Kidney epithelial cell (primary cell): ENCODE data around the gene CD151. TPM values are rescaled to one million over a fixed set of nuclear protein-coding genes. Genes with fewer than 3 reads are reported as not detected.

Experiments used
- DNase-seq: peaks from one replicate; pipeline ENCODE4 v3.0.0-alpha.2; 2010; ENCODE audit warnings: low read depth
- H3K27me3 ChIP-seq: 2 replicates; pipeline ENCODE4 v1.6.0; 2011; ENCODE audit warnings: low read length; ENCODE audit not compliant: control insufficient read depth, insufficient read depth
- H3K36me3 ChIP-seq: 2 replicates; pipeline ENCODE4 v1.5.1; 2011; ENCODE audit warnings: low read length; ENCODE audit not compliant: control insufficient read depth, insufficient read depth
- H3K4me3 ChIP-seq: 2 replicates; pipeline ENCODE4 v1.5.1; 2011; ENCODE audit warnings: low read depth, mild to moderate bottlenecking, control low read depth, low read length
- total RNA-seq: library from RNA; depleted of rRNA; stranded (reverse); fragments of >200 nt; gene quantifications from 2 replicates; pipeline ENCODE4 v1.2.3, GENCODE V29; 2015
- TF ChIP-seq, protein P1 (sequence below): IDR thresholded peaks from 2 replicates; pipeline ENCODE4 v1.5.1; 2011; ENCODE audit warnings: mild to moderate bottlenecking, moderate library complexity, low read length, control low read depth, inconsistent platforms; ENCODE audit not compliant: insufficient read depth, poor library complexity, severe bottlenecking

The CD151 gene
- total RNA-seq, 1 donor from 2014 or later = 644 TPM

DNA sequence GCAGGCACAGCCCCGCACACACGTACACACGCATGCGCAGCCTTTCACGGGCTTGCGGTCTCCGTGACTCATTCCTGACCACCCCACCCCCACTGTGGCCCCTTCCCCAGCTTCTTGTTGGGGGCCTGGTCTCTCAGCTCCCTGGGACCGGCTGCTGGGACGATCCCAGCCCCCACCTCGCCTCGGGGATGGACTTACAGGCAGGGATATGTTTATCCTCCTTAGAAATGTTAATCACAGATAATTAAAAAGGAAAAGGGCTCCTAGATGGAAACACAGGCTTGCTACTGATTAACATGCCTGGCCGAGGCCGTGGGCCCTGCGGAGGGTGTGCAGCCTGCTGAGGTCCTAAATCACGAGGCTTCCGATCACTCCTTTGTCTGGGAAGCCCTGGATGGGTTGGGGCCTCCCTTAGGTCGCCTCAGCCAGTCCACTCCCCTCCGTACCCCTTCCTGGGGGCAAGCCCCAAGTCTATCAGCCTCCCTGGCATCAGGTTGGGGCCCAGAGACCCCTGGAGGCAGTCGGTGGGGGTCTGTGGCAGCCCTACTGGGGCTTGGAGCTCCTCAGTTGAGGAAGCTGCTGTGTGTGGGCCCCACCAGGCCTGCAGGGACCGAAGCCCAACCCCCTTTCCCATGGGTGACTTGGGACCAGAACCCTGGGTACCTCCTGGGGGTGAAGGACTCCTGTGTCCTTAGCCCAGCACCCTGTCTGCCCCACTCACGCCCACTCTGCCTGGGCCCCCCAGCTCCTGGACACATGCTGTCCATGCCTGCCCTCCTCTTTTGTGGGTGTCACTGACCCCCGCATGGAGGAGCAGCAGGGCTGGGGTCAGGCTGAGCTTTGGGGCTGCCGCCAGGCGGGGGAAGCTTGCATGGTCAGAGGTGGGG, 30.5 kb downstream of the CD151 start:
- no peaks in the 10 kb centered on the region for H3K36me3 ChIP-seq
- H3K4me3 ChIP-seq = no peak overlapping the region
- DNase-seq = no peak
- TF ChIP-seq, protein P1, sequence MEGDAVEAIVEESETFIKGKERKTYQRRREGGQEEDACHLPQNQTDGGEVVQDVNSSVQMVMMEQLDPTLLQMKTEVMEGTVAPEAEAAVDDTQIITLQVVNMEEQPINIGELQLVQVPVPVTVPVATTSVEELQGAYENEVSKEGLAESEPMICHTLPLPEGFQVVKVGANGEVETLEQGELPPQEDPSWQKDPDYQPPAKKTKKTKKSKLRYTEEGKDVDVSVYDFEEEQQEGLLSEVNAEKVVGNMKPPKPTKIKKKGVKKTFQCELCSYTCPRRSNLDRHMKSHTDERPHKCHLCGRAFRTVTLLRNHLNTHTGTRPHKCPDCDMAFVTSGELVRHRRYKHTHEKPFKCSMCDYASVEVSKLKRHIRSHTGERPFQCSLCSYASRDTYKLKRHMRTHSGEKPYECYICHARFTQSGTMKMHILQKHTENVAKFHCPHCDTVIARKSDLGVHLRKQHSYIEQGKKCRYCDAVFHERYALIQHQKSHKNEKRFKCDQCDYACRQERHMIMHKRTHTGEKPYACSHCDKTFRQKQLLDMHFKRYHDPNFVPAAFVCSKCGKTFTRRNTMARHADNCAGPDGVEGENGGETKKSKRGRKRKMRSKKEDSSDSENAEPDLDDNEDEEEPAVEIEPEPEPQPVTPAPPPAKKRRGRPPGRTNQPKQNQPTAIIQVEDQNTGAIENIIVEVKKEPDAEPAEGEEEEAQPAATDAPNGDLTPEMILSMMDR = no peak
- H3K27me3 ChIP-seq = no peaks in the 10 kb centered on the region

DNA sequence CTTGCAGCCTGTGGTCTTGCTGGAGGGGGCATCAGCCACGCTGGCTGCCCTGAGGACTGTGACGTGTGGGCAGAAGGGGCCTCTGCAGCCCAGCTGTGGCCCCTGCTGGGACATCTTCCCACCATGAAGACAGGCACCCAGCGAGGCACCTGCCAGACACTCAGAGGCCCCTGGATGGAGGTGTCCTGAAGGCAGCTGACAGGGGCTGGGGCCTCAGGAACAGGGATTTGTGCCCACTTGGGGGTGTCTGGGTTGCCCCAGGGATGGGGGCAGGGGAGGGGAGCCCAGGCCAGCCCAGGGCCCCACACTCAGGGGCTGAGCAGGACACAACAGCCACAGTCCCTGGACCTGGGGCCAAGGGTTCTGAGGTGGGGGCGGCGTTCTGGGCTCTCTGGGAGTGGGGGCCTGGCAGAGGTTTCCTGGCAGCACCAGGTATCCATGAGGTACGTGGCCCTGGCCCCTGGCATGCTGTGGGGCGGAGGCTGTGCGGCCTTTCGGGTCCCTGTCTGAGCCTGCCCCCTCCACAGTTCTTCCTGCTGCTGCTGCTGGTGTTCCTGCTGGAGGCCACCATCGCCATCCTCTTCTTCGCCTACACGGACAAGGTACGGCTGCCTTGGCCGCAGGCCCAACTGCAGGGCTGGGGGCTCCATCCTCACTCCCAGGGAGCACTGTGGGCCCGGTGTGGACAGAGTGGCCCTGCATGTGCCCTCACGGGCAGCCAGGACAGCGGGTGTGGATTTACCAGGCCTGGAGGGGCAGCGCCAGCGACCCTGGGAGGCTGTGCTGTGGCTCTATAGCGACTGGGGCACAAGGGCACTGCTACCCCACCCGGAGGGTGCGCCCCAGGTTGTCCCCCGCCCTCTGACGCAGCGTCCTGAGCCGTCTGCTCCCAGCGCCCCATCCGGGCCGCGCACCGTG, 31.4 kb downstream of the CD151 start:
- Histone ChIP-seq H3K36me3 (no peaks in the 10 kb centered on the region), H3K4me3 (no peak overlapping the region), H3K27me3 (no peaks in the 10 kb centered on the region)
- no peak for DNase-seq
- TF ChIP-seq, protein P1 = no peak

DNA sequence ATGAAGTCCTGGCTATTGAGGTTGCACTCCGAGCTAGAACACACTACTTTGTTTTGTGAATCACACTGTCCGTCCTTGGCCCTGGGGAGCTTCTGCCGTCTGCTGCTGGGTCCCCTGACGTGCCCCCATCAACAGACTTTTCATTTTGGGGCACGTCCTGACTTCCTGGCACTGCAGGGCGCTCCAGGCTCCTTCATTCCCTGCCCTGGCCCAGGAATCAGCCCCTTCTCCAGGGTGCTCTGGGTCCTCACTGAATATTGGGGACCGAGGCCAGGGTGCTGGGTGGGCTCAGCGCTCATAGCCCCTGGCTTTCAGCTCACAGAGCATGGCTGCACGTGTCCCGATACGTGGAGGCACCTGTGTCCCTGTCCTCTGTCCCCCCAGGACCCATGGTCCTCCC, 32.1 kb downstream of the CD151 start:
- DNase-seq = no peak
- no peaks in the 10 kb centered on the region for H3K27me3 ChIP-seq
- no peaks in the 10 kb centered on the region for H3K36me3 ChIP-seq
- H3K4me3 ChIP-seq = no peak overlapping the region
- TF ChIP-seq, protein P1 = no peak

DNA sequence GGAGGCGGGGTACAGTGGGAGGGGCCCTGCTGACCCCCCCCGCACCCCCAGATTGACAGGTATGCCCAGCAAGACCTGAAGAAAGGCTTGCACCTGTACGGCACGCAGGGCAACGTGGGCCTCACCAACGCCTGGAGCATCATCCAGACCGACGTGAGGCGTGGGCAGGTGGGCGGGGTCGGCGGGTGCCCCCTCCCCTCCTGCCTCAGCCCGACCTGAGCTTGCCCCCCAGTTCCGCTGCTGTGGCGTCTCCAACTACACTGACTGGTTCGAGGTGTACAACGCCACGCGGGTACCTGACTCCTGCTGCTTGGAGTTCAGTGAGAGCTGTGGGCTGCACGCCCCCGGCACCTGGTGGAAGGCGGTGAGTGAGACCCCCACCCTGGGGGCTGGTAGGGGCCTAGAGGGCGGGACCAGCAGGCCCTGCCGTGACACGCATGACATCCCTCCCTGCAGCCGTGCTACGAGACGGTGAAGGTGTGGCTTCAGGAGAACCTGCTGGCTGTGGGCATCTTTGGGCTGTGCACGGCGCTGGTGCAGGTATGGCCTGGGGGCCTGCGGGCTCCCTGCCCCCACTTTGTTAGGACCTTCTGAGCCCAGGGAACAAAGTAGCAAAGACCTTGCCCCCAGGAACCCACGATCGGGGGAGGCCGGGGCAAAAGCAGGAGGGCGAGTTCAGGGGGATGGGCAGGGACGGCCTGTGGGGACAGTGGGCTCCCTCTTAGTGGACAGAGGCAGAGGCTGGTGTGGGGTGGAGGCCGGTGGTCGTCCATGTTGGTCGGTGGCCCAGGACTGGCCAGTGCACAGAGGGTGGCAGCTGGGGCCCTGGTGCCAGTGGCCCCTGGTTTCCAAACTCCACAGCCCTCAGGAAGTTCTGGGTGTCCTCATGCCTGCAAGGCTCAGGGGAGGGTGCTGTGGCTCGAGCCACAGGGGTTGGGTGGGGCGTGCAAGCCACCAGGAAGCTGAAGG, 33.0 kb downstream of the CD151 start:
- H3K36me3 ChIP-seq = no peaks in the 10 kb centered on the region
- no peaks in the 10 kb centered on the region for H3K27me3 ChIP-seq
- no peak for DNase-seq
- TF ChIP-seq, protein P1 = no peak
- no peak overlapping the region for H3K4me3 ChIP-seq

DNA sequence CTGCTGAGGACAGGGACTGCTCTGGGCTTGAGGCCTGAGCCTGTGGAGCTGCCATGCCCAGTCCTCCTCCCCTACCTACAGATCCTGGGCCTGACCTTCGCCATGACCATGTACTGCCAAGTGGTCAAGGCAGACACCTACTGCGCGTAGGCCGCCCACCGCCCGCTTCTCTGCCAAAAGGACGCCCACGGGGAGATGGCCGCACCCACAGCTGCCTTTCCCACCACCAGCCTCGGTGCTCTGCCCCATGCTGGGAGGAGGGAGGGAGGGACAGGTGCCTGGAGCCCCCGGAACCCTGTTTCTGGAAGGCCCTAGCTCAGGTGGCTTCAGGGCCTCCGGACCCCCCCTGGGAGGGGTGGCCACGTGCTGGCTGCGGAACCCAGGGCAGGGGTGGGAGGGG, 33.7 kb downstream of the CD151 start:
- DNase-seq = no peak
- TF ChIP-seq, protein P1 = no peak

More for the DNA sequence above, 33.7 kb downstream of the CD151 start:
- Histone ChIP-seq H3K4me3 (no peak overlapping the region), H3K27me3 (no peaks in the 10 kb centered on the region), H3K36me3 (no peaks in the 10 kb centered on the region)
